A549 treated with CpdA at 1 μM for 4 hours (cell line): Measurements from ENCODE around the gene TMEM50B. TPM values are rescaled to one million over a fixed set of nuclear protein-coding genes. Genes with fewer than 3 reads are reported as not detected.

Experiments used
- total RNA-seq: library from RNA; stranded (reverse); fragments of 200-300 nt; extraction: Qiagen RNA extraction; gene quantifications from 5 replicates; pipeline ENCODE4 v1.2.3, GENCODE V29; 2022; ENCODE audit warnings: low read depth

The TMEM50B gene
- 11.9 to 12.8 TPM (median 12.7 TPM) in 5 replicates for total RNA-seq

DNA sequence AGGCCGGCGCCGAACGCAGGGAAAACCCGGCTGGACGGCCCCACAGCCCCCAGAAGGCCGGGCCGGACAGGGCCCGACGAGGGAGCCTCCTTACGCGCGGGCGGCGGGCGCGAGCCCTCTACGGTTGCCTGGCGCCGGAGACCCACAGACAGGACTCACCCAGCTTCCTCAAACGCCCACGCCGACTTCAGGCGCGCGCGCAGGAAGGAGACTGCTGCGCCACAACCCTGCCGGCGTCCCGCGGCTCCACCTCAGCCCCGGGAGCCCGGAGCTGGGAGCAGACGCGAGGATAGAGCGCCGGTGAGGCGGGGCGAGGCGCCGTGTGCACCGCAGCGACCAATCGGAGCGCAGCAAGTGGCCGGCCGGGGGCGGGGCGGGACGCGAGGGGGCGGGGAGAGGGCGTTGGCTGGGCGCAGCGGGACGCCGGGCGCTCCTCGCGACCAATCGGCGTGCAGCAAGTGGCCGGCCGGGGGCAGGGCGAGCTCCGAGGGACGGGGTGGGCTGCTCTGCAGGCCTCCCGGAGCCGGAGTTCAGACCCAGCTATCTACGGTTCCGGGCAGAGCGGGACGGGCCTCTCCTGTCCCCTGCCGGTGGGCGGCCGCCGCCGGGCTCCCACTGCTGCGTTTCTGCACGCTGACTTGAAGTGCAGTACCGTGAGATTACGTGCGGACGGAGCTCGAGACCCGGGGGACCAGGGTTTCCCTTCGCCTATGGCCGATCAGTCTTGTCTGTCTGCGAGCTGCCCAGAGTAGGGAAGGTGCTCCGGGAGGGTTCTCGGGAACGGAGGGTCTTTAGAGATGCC lies at the start of gene TMEM50B:
Gene TMEM50B (minus strand): TSS at position 296 of the 802 bp plus-strand sequence. CDS start 11,089 bp downstream, outside the sequence.

GRCh38 chr21:33491373-33492102 lies 11.8 kb upstream of the TMEM50B start, which contains the start of gene DNAJC28:
TSS of gene DNAJC28 (minus strand) at chr21:33491716. CDS start at chr21:33489393, 2,323 bp downstream.

DNA sequence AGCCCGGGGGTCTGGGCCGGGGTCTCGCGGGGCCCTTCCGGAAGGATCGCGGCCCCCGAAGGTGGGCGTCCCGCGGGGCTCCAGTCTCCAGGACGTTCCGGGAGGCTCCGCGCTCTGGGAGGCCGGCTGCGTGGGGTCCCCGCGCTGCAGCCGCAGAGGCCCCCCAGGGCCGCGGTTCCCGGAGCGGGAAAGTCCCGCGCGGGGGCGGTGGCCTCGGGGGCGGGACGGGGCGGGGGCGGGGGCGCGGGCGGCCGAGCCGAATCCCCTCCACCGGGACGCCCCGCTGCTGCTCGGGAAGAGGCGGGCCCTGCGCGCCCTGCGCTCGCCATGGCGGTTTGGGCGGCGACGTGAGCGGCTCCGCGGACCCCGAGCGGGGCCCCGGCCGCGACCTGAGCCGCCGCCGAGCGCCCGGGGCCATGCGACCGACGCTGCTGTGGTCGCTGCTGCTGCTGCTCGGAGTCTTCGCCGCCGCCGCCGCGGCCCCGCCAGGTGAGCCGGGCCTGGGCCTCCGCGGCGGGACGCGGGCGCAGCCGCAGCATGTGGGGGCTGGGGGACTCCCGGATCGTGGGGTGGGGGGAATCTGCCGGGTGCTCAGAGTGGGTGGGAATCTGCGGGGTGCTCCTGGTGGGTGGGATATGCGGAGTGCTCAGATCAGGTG lies 76.5 kb downstream of the TMEM50B start, which contains the start of gene IFNGR2:
Gene IFNGR2 (plus strand): TSS at position 286 of the 658 bp plus-strand sequence. CDS start 131 bp downstream, at position 417.

Other genes starting within 250 kb of the TMEM50B start
- 15.9 to 21.8 TPM (median 19.6 TPM) in 5 replicates for gene IL10RB, start 213.6 kb downstream of the TMEM50B start, total RNA-seq
- 14.5 to 32.2 TPM (median 16.5 TPM) in 5 replicates for gene IFNAR1, start 155.0 kb downstream of the TMEM50B start, total RNA-seq
- gene IFNGR2, start 76.6 kb downstream of the TMEM50B start, total RNA-seq: 50.7 to 63.2 TPM (median 57.1 TPM) in 5 replicates
- gene DNAJC28, start 11.7 kb upstream of the TMEM50B start, total RNA-seq: 0.10 to 0.61 TPM (median 0.43 TPM) in 5 replicates
- gene GART, start 62.1 kb upstream of the TMEM50B start, total RNA-seq: 62.1 to 75.5 TPM (median 70.9 TPM) in 5 replicates
- gene SON, start 63.1 kb upstream of the TMEM50B start, total RNA-seq: 84.5 to 124 TPM (median 87.8 TPM) in 5 replicates
- 14.5 to 23.0 TPM (median 18.1 TPM) in 5 replicates for gene DONSON, start 108.7 kb upstream of the TMEM50B start, total RNA-seq
- gene CRYZL1, start 161.8 kb upstream of the TMEM50B start, total RNA-seq: 10.7 to 16.6 TPM (median 15.2 TPM) in 5 replicates
- 13.1 to 23.9 TPM (median 14.9 TPM) in 5 replicates for gene ITSN1, start 162.5 kb upstream of the TMEM50B start, total RNA-seq